ENCODE measurements around the gene SLC7A6. TPM values are rescaled to one million over a fixed set of nuclear protein-coding genes. Genes with fewer than 3 reads are reported as not detected.

Gene SLC7A6
- total RNA-seq, 1 experiment from 2014 or later = 22.6 TPM

- DNase-seq (ENCODE audit: low read depth) = no peak
Observed at GRCh38 chr16:68306633-68307032, 42.3 kb downstream of the SLC7A6 start.

GRCh38 chr16:68309799-68310198, 45.5 kb downstream of the SLC7A6 start:
- no peak for DNase-seq (ENCODE audit: low read depth)

GRCh38 chr16:68310437-68310773, 46.1 kb downstream of the SLC7A6 start:
- DNase-seq (ENCODE audit: low read depth) = no peak

- peak; percentile 88 for DNase-seq (ENCODE audit: low read depth)
Observed at GRCh38 chr16:68310774-68311511, 46.6 kb downstream of the SLC7A6 start, which contains the start of the genes PRMT7 and SLC7A6OS. TSS of gene PRMT7 (plus strand) at chr16:68311019. CDS start at chr16:68315980, 4,961 bp downstream. TSS of gene SLC7A6OS (minus strand) at chr16:68310946. CDS start at chr16:68310926, 20 bp downstream.

- DNase-seq (ENCODE audit: low read depth) = no peak
Observed at GRCh38 chr16:68313116-68313515, 48.8 kb downstream of the SLC7A6 start.

GRCh38 chr16:68319185-68319908, 55.0 kb downstream of the SLC7A6 start:
- no peak for DNase-seq (ENCODE audit: low read depth)

GRCh38 chr16:68324336-68324735, 60.0 kb downstream of the SLC7A6 start:
- DNase-seq (ENCODE audit: low read depth) = no peak

GRCh38 chr16:68324780-68325357, 60.5 kb downstream of the SLC7A6 start:
- DNase-seq (ENCODE audit: low read depth) = no peak

- peak; percentile 78 for DNase-seq (ENCODE audit: low read depth)
Observed at GRCh38 chr16:68328151-68328859, 64.0 kb downstream of the SLC7A6 start.

- DNase-seq (ENCODE audit: low read depth) = no peak
Observed at GRCh38 chr16:68328860-68329390, 64.6 kb downstream of the SLC7A6 start.

- no peak for DNase-seq (ENCODE audit: low read depth)
Observed at GRCh38 chr16:68331879-68332410, 67.6 kb downstream of the SLC7A6 start.

GRCh38 chr16:68332411-68333121, 68.2 kb downstream of the SLC7A6 start:
- DNase-seq (ENCODE audit: low read depth) = no peak

GRCh38 chr16:68335175-68335574, 70.8 kb downstream of the SLC7A6 start:
- DNase-seq (ENCODE audit: low read depth) = peak; percentile 4

- DNase-seq (ENCODE audit: low read depth) = no peak
Observed at GRCh38 chr16:68338326-68339119, 74.2 kb downstream of the SLC7A6 start.

GRCh38 chr16:68339214-68339613, 74.9 kb downstream of the SLC7A6 start:
- DNase-seq (ENCODE audit: low read depth) = no peak

- DNase-seq (ENCODE audit: low read depth) = no peak
Observed at GRCh38 chr16:68342620-68343019, 78.3 kb downstream of the SLC7A6 start.

- DNase-seq (ENCODE audit: low read depth) = no peak
Observed at GRCh38 chr16:68343137-68343536, 78.8 kb downstream of the SLC7A6 start.

GRCh38 chr16:68344252-68344651, 79.9 kb downstream of the SLC7A6 start:
- no peak for DNase-seq (ENCODE audit: low read depth)

- DNase-seq (ENCODE audit: low read depth) = no peak
Observed at GRCh38 chr16:68345351-68345810, 81.1 kb downstream of the SLC7A6 start.
